ENCODE data around the gene TSR1.

The TSR1 gene

GRCh38 chr17:2336215-2336851 lies at the start of gene TSR1:
TSR1 (minus strand) TSS chr17:2336457; CDS start chr17:2336427, 30 bp downstream.
- in situ Hi-C loops (cut with HindIII; ENCODE audit: low sequenced_read_pairs) = no loop called here

- in situ Hi-C loops (cut with HindIII; ENCODE audit: low sequenced_read_pairs) = no loop called here
Observed at GRCh38 chr17:2385240-2386210, 49.3 kb upstream of the TSR1 start.

GRCh38 chr17:2384439-2385127 lies 48.3 kb upstream of the TSR1 start:
- in situ Hi-C loops (cut with HindIII; ENCODE audit: low sequenced_read_pairs) = no loop called here

GRCh38 chr17:2383628-2384167 lies 47.4 kb upstream of the TSR1 start:
- in situ Hi-C loops (cut with HindIII; ENCODE audit: low sequenced_read_pairs) = no loop called here

- in situ Hi-C loops (cut with HindIII; ENCODE audit: low sequenced_read_pairs) = no loop called here
Observed at GRCh38 chr17:2380950-2381649, 44.8 kb upstream of the TSR1 start.

GRCh38 chr17:2380226-2380922 lies 44.1 kb upstream of the TSR1 start:
- in situ Hi-C loops (cut with HindIII; ENCODE audit: low sequenced_read_pairs) = no loop called here

GRCh38 chr17:2379489-2380225 lies 43.4 kb upstream of the TSR1 start:
- in situ Hi-C loops (cut with HindIII; ENCODE audit: low sequenced_read_pairs) = no loop called here

- in situ Hi-C loops (cut with HindIII; ENCODE audit: low sequenced_read_pairs) = no loop called here
Observed at GRCh38 chr17:2378905-2379304, 42.6 kb upstream of the TSR1 start.

- in situ Hi-C loops (cut with HindIII; ENCODE audit: low sequenced_read_pairs) = no loop called here
Observed at GRCh38 chr17:2377659-2378058, 41.4 kb upstream of the TSR1 start.

GRCh38 chr17:2376107-2376506 lies 39.9 kb upstream of the TSR1 start:
- in situ Hi-C loops (cut with HindIII; ENCODE audit: low sequenced_read_pairs) = no loop called here

- in situ Hi-C loops (cut with HindIII; ENCODE audit: low sequenced_read_pairs) = no loop called here
Observed at GRCh38 chr17:2375406-2375805, 39.1 kb upstream of the TSR1 start.

GRCh38 chr17:2374549-2375285 lies 38.5 kb upstream of the TSR1 start:
- in situ Hi-C loops (cut with HindIII; ENCODE audit: low sequenced_read_pairs) = no loop called here

GRCh38 chr17:2373179-2373578 lies 36.9 kb upstream of the TSR1 start:
- in situ Hi-C loops (cut with HindIII; ENCODE audit: low sequenced_read_pairs) = no loop called here

GRCh38 chr17:2372681-2373080 lies 36.4 kb upstream of the TSR1 start:
- in situ Hi-C loops (cut with HindIII; ENCODE audit: low sequenced_read_pairs) = no loop called here

GRCh38 chr17:2372180-2372579 lies 35.9 kb upstream of the TSR1 start:
- in situ Hi-C loops (cut with HindIII; ENCODE audit: low sequenced_read_pairs) = no loop called here

- in situ Hi-C loops (cut with HindIII; ENCODE audit: low sequenced_read_pairs) = no loop called here
Observed at GRCh38 chr17:2371183-2372130, 35.2 kb upstream of the TSR1 start.

- in situ Hi-C loops (cut with HindIII; ENCODE audit: low sequenced_read_pairs) = no loop called here
Observed at GRCh38 chr17:2370211-2370589, 33.9 kb upstream of the TSR1 start.
